ENCODE results near the gene OR1S2.
"Not testable (repeated sequence)": the region's sequence is repeated elsewhere in the genome, so short reads cannot be mapped to it uniquely, and the experiment has no call there.

OR1S2 gene, protein sequence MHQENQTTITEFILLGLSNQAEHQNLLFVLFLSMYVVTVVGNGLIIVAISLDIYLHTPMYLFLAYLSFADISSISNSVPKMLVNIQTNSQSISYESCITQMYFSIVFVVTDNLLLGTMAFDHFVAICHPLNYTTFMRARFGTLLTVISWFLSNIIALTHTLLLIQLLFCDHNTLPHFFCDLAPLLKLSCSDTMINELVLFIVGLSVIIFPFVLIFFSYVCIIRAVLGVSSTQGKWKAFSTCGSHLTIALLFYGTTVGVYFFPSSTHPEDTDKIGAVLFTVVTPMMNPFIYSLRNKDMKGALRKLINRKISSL

DNA sequence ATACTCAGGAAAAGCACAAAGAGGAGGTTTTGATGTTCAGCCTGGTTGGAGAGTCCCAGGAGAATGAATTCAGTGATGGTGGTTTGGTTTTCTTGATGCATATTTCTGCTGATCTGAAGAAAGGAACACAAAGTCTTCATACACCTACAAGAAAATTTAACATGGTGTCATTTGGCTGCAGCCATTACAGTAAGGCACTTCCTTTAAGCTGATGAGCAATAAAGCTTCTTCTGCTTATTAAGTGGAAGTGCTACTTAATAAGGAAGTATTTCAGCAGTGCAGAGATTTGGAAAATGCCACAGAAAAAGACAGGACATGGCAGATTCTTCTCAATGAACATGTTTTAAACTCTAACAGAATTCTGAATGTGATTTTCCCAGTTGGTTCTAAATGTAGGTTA, at the start of gene OR1S2:
OR1S2 (minus strand) TSS at position 101 of the 400 bp plus-strand sequence; CDS start at position 101, 0 bp downstream.
- DNase-seq: no peak

DNA sequence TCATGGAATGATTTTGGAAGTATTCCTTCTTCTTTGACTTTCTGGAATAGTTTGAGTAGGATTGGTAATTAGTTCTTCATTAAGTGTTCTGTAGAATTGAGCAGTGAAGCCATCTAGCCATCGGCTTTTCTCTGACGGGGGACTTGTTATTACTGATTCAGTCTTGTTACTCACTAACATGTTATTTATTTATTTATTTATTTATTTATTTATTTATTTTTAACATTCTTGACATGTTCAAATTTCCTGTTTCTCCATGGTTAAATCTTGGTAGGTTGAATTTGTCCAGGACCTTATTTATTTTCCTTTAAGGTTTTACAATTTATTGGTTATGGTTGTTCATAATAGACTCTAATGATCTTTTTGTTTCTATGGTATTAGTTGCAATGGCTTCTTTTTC, 40.0 kb upstream of the OR1S2 start:
- DNase-seq: no peak

DNA sequence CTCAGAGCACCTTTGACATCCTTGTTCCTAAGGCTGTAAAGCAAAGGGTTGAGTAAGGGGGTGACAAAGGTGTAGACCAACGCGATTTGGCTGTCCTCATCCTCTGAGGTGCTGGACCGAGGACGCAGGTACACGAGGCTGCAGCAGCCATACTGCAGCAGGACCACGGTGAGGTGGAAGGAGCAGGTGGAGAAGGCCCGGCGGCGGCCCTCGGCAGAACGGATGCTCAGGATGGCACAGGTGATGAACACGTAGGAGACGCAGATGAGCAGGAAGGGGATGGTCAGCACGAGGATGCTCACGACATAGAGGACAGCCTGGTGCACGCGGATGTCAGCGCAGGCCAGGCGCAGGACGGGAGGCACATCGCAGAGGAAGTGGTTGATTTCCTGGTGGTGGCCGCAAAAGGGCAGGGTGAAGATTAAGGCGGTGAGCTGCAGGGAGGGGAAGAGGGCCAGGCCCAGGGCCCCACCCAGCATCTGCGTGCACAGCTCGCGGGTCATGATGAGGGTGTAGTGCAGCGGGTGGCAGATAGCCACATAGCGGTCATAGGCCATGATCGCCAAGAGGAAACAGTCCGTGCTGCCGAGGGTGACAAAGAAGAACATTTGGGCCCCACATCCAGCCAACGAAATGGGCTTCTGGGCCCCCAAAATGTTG, 24.1 kb upstream of the OR1S2 start:
- no peak for DNase-seq

DNA sequence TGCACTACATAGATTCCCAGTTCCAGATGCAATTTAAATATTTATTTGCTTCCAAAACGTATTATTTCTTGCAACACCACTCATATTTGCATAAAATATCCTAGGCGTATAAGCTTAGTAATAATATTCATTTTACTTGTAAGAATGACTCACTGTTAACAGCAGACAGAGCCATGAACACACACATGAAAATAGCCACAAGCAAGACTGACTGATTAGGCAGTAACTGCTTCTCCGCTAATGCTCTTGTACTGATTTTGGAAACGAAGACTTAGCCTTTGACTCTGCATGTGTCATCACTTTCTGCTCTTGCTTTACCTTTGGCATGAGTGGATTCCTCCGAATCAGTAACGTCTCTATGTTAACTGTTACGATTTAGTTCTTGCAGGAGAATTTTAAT, 18.8 kb upstream of the OR1S2 start:
- no peak for DNase-seq

DNA sequence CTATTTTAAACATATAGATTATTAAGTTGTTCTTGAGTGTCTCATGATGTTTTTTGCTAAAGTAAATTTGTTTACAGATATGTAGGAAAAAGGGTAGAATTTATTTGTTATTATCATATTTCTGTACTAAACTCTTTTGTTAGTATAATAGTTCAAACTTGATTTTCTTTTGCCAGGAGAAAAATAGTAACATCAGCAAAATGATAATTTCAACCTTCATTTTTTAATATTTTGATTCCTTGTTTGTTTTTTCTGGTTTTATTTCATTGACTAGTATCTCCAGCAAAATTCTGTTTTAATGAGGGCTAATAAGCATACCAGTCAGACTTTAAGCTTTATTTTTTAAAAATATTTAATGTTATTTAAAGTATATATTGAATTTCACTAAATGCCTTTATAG, 12.5 kb upstream of the OR1S2 start:
- no peak for DNase-seq

DNA sequence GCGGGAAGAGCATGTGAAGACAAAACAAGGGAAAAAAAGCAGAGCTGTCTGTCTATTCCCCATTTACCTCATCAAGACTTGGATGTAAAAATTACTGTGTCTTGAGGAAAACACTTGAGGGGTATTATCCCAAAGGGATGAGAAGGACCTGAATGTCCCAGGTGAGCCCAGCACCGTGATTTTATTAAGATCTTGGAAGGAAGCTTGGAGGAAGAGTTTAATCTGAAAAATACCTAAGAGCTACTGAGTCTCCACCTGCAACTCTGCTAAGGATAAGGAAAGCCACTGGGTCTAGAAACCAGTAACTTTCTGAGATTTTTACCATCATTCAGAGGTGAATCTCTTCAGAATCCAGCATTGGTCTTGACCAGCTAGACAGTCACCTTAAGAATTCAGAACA, 8.5 kb upstream of the OR1S2 start, which contains the start of gene OR1S1:
OR1S1 (plus strand) TSS at position 301 of the 400 bp plus-strand sequence.
- not testable (repeated sequence) for DNase-seq

DNA sequence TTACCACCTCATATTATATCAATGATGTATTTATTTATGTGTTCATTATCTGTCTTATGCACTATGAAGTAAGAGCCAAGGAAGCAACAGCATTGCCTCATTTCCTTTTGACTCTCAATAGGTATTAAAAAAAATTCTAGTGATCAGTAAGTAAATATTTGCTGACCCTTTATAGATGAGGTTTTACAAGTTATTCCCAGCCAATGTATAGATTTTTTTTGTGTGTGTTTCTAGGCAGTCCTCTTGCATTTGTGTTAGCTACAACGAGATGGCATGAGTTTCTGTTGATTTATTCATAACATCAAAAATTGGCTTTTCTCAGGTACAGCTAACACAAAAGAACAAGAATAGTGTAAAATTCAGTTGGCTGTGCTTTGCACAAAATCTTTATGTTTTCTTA, 4.7 kb downstream of the OR1S2 start:
- DNase-seq: no peak

DNA sequence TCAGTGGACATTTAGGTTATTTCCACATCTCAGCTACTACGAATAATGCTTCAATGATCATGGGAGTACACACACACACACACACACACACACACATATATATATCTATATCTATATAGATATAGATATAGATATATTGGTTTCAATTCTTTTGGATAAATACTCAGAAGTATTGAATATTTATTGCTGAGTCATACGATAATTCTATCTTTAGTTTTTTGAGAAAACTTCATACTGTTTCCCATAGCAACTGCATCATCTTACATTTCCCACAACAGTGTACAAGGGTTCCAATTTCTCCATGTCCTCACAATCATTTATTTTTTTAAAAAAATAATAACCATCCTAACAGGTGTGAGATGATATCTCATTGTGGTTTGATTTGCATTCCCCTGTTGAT, 8.0 kb downstream of the OR1S2 start:
- no peak for DNase-seq

DNA sequence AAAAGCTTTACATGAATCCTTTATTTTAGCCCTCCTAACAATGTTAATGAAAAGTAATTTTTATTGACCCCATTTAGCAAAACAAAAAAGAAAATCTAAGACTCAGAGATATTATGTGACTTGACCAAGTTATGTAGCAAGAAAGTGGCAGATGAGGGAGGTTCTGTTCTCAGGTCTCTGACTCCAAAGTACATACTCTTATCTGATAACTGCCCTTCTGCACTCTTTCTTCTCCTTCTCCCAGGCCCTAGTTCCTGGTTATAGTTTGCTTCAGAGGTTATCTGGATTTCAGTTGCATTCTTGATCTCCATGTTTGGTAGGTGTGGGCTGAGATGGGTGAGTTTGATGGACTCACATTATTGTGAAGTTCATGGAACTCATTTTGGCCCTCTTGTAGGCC, 10.6 kb downstream of the OR1S2 start:
- DNase-seq: no peak

DNA sequence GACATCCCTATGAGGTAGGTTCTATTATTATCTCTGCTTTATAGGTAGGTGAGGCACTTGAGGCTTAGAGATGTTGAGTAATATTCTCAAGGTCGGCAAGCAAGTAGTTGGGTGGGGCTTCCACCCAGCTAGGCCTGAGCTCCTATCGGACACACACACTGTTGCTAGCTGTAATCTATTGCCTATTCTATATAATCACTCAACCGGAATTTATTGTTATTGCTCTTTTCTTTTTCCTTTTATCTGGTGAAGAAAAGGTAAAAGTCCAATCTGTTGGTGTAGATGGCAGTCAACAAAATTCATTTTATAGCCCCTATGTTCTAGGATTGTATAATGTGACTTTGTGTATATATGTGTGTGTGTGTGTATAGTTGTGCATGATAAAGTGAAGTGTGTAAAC, 11.7 kb downstream of the OR1S2 start:
- DNase-seq: no peak

DNA sequence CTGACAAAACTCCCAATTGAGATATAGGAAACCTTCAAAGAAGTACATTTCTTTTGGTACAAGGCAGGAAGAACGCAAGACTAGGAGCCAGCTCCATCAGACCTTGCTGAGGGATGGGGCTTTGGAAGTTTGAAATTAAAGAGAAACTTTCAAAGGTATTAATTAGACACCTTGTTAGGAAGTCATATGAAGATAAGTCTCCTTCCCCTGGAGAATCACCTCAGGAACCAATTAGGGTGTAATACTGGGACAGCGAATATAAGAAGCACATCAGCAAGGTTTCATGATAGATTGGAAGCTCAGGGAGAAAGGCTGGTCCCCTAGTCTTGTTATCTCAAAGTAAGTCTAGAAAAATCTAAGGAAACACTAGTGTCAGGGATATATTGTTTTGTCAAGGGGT, 15.2 kb downstream of the OR1S2 start, which contains the start of gene OR9Q2:
OR9Q2 (plus strand) TSS at position 301 of the 400 bp plus-strand sequence. CDS start 1,421 bp downstream, outside the sequence.
- no peak for DNase-seq

DNA sequence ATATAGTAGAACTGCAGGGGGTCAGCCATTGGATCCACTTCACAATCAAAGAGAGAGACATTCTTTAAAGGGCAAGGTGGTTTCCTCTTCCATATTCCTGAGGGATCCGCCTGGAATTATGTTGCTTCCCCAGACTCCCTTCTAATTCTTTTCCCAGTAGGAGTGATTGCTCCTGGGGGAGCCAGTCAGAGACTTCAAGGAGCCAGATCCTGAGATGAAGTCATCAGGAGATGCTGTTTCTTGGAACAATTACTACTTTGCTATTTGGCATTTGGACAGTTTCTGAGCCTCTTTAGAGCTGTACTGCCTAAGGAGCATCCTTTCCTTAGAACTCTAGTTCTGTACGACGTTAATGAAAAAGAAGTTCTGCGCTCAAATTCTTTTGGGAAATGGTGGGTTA, 17.0 kb downstream of the OR1S2 start:
- DNase-seq: no peak

DNA sequence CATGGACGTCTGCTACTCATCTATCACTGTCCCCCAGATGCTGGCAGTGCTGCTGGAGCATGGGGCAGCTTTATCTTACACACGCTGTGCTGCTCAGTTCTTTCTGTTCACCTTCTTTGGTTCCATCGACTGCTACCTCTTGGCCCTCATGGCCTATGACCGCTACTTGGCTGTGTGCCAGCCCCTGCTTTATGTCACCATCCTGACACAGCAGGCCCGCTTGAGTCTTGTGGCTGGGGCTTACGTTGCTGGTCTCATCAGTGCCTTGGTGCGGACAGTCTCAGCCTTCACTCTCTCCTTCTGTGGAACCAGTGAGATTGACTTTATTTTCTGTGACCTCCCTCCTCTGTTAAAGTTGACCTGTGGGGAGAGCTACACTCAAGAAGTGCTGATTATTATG, 24.3 kb downstream of the OR1S2 start:
- no peak for DNase-seq

DNA sequence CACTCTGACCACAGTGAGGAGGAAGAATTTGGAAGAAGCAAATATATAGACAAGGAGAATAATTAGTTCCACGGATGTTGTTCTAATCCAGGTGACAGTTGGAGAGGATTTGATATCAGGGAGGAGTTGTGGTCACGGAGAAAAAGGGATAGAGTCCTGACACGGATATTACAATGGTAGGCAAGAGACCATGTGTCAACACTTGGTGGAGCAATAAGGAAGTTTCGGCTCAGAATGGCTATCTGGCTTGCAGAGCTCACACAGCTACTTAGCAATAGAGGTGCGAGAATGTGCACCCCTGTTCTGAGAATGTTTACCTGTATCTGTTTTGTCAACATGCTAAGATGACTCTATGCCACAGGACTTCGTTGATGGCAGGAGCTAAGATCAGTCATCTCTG, 25.5 kb downstream of the OR1S2 start:
- DNase-seq: no peak

DNA sequence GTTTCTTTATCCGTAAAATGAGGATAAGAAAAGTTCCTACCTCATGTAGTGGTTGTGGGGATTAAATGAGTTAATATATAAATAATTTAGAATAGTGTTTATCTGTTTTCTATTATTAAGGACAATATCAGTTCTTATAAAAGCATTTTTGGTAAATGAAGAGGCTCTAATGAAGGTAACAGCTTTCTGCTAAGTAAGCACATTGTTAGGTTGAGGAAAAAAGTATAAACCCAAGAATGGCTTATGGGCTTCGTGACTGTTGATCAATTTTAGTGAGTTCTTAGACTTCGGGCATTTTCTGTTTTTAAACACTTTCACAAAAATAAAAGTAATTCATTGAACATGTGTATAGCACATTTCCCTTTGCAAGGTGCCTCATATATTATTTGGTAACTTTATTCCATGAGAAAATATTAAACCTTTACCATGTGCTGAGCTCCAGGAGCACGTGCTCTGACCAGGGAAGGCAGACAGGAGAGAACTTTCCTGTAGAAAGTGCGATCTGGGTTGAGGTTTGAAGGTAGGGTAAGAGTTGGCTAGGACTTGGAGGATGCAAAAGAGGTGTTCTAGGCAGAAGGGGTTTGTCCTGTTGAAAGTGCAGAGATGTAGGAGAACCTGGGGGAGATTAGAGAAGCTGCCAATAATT, 26.4 kb downstream of the OR1S2 start:
- DNase-seq: no peak

DNA sequence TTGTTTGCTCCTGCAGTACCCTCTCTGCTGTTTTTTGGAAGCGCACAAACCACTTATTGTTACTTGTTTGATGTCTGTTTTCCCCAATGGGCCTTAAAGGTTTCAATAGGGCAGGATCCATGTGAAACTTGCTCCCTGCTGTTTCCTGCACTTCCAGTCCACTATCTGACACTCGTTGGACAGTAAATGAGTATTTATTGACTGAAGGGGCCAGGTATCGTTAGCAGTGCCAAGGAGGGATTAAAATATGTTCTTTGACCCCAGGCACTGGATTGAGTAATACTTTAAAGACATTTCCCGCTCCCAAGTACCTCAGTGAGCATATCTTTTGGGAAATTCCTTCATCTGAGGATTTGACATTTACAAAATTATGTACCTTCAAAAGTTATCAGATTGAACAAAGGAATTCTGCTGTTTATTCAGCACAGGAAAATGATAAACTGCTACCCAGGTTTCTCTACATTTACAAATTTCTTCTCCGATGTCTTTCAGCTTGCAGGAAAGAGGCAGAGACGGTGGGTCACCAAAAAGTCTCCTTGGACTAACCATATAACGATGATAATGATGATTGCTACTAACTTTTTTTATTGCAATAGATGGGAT, 38.3 kb downstream of the OR1S2 start:
- no peak for DNase-seq

DNA sequence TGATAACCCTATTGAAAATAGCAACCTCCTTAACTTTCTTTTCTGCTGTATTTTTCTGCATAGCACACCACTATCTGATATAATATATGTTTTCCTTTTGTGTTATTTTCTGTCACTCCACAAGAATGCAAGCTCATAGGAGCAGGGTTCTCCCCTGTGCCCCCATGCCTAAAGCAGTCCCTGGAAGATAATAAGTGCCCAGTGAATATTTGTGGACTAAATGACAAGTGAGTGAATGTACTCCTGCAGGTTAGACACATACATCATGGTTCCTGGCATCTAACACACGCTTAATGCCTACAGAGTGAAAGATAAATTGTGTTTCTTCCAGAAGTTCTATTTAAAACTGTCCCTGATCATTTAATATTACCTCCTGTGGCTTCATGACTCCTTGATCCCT, 39.0 kb downstream of the OR1S2 start:
- DNase-seq: no peak

DNA sequence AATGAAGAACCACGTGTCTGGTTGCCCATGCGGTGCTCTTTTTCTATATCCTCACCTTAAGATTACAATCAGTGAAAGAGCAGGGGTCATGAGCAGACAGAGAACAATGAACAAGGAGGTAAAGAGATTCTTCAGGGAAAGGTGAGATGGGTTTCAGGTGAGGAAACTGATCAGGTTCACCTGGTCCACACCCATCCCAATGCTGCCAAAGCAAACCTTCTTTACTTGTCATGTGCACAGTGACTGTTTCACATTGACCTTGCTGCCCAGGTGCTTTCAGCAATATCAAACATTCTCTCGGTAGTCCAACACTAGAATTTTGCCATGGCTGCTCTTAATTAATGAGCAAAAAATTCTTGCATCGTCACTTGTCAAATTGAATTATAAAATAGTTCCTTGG, 39.6 kb downstream of the OR1S2 start:
- no peak for DNase-seq

Measured in CD4-positive, alpha-beta T cell treated with Interleukin-1 beta for 1 hour (primary cell).